Activated CD4-positive, alpha-beta T cell treated with anti-CD3 and anti-CD28 coated beads, Interleukin-2, amount 50 U/mL, for 48 hours (primary cell): ENCODE data around the gene SCAMP4.
"Not testable (repeated sequence)": the region's sequence is repeated elsewhere in the genome, so short reads cannot be mapped to it uniquely, and the experiment has no call there.

Experiments used
- DNase-seq, 2 experiments: peaks; one replicate each; pipeline ENCODE4 v3.0.0-alpha.2; 2020

Gene SCAMP4

GRCh38 chr19:1867349-1867724, 37.9 kb upstream of the SCAMP4 start:
- DNase-seq, result no peak

- DNase-seq, result no peak
Measured at GRCh38 chr19:1868971-1869370, 36.2 kb upstream of the SCAMP4 start.

DNA sequence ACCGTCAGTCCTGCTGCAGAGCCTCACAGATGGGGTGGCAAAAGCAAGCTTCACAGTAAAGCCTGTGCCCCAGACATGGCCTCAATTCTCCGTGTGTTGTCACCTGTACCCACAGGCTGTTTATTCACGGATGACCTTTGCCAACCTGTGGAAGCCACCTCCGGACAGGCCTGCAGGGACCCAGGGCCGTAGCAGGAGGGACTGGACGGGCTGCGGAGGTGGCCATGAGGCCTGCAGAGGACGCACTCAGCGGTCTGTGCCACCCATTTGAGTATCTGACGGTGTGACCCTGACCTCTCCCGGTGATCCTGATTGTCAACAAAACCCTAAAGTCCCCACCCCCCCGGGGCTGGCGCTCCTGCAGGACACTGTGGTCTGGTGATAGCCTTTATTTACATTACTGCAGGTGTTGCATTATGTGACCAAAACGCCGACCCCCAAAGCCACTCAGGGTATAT, 34.0 kb upstream of the SCAMP4 start:
- no peak for DNase-seq

DNA sequence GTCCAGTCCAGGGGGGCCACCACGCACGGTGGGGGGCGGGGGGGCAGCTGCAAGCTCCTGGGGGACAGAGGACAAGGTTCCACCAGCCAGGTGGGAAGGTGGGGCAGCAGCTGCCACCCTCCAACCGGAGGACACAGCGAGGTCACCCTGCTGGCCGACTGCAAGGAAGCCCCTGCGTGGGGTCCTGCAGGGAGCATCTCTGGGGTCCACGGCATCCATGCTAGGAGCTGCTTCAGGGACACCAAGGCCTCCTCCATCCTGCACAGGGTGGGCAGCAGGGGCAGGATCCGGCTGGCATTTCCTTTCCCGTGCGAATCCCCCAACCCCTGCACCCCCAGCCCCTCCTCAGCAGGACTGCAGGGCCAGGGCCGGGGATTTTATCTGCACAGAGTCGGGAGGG, 33.6 kb upstream of the SCAMP4 start:
- DNase-seq, result no peak

DNA sequence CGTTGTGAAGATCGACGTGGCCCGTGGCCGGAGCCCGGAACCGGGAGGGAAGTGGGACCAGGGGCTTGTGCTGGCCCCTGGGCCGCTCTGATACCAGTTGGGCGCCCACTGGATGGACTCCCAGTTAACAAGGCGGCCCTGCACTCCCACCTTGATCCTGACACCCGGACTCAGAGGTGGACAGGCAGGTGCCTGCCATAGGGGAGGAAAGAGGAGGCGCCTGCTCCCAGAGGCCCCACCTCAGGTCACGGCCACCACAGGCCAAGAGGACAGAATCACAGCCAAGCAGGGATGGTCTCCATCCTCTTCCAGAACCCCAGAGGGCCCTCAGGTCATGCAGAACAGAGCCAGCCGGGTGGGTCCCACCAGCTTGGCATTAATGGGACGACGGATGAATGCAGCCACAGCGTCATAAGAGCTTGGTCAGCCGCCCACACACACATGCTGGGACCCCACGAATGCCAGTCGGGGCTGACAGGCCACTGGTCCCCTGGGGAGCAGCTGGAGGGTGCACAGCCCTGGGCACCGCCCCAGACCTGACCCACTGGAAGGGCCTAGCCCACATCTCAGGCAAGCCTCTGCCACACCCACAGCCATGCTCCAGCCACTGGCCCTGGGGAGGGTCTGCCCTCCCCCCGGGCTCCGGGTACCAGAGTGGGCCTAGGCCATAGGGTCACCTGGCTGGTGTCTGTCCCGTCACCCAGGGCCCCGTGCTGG, 32.2 kb upstream of the SCAMP4 start:
- no peak for DNase-seq

- no peak for DNase-seq
Measured at GRCh38 chr19:1873524-1874473, 31.4 kb upstream of the SCAMP4 start.

GRCh38 chr19:1874554-1875185, 30.5 kb upstream of the SCAMP4 start:
- DNase-seq, result no peak

GRCh38 chr19:1875265-1875645, 29.9 kb upstream of the SCAMP4 start:
- DNase-seq, result not testable (repeated sequence)

DNA sequence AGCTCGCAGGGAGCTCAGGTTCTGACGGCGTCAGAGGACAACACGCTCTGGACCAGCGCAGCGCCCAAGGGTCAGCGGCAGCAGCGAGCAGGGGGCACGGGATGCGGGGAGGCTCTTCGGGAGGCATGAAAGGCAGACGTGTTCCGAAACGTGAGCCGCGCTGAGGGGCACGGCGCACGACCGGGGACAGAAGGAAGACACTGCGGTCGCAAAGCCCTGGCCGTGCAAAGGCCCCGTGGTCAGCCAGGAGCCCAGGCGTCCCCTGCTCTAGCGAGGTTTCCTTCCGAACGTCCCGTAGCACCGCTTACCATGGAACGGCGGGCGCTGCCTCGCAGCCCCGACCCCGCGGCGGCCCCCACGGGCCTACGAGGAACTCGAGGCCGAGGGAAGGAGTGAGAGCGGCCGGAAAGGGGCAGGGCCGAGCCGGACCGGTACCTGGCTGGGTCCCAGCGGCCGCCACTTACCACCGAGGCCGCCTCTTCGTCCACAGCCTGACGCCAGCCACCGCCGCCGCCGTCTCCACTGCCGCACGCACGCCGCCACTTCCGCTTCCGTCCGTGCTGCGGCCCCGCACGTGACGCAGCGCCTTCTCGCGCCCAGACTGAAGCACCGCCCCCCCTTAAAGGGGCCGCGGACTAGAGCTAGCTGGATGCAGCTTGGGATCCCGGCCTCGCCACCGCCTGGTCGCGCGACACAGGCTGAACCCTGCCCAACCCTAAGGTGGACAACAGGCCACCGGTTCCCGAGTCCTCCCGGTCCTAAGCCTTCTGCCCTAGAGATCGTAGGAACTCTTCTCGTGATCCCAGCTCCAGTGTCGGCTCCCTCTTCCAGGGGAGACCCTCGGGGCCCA, 29.3 kb upstream of the SCAMP4 start:
- DNase-seq, result peak; percentile 87 to 90

- not testable (repeated sequence) for DNase-seq
Measured at GRCh38 chr19:1876496-1877279, 28.5 kb upstream of the SCAMP4 start.

- DNase-seq, result not testable (repeated sequence)
Measured at GRCh38 chr19:1877280-1877660, 27.9 kb upstream of the SCAMP4 start.

- not testable (repeated sequence) for DNase-seq
Measured at GRCh38 chr19:1878583-1878982, 26.6 kb upstream of the SCAMP4 start.

- not testable (repeated sequence) for DNase-seq
Measured at GRCh38 chr19:1879982-1880381, 25.2 kb upstream of the SCAMP4 start.

DNA sequence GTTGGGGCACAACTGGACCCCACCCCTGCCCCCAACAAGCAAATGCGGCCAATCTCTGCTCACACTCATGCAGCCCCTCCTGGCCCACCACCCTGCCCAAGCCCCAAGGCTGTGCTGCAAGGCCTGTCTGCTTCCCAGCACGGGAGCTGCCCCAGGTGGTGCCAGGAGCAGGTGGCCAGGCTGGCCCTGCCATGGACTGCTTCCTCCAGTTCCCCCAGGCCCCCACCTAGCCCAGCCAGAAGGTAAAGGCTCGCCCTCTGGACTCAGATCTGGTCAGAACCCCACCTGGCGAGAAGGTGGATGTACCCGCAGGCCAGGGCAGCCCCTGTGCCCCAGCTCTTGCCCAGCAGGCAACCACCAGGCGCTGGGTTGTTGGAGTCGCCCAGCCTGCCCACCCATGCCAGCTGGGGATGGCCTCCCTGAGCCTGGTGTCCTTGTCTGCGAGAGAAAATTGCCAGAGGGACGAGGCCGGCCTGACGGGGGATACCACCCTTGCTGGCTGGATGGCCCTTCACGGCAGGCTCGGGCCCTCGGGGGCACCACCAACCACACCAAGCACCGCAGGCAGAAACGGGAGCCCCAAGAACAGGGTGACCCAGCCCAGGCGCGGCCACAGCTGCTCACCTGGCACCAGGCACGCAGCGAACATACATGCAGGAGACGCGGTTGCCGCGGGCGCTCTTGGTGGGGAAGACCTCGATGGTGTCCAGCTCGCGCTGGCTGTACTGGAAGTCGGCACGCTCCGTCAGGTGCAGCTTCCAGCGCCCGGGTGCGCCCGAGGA, 24.4 kb upstream of the SCAMP4 start:
- DNase-seq, result no peak

GRCh38 chr19:1881393-1882088, 23.7 kb upstream of the SCAMP4 start:
- DNase-seq, result not testable (repeated sequence)

GRCh38 chr19:1882089-1882785, 23.0 kb upstream of the SCAMP4 start:
- DNase-seq, result peak; percentile 68 to 77

DNA sequence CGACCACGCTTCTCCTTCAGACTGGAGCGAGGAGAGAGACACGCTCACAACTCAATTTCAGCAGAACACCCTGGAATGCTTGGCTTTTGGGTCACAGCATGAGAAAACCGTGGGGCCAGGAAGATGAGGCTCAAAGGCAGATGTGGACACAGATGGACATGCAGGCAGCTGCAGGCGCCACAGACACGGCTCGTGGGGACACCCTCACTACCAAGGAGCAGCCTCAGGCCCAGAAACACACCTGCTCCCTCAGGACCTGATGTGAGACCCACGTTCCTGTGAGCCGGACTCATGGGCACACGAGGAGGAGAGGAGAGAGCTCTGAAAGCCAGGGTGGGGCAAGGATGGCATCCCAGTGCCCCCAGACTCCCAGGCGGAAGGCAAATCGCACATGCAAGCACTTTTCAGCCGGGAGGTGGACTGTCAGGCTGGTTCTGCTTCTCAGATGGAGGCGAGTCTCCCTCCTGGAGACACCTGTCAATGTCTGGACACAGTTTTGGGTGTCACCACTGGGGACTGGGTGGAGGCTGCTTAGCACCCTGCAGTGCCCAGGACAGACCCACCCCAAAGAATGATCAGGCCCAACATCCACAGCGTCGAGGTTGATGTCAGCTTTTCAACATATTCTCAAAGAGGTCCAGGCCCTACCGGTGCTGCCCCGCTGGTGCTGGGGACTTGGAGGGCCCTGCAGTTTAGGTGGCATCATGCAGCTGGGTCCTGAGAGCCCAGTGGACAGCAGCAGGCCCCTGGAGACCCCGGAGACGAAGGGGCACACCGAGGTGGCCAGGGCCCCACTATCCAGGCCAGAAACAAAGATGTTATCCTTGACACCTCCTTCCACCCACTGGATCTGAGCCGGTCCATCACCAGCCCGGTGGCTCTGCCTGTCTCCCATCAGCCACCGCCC, 22.2 kb upstream of the SCAMP4 start:
- DNase-seq, result no peak

DNA sequence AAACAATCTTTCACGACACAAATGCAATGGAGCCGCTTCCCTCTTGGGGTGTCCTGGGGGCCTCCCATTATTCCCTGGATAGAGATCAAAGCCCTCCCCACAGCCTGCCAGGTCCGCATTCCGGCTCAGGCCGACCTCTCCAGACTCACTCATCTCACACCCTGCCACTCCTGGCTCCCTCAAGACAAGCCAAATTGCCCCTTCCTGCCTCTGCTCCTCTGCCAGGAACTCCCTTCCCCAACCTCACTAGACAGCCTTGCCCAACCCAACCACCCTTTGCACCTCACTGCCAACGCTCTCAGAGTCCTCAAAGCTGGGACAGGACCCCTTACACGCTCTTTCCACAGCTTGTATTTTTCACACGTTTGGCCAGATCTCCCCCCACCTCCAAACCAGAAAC, 21.4 kb upstream of the SCAMP4 start:
- DNase-seq, result peak in 1 of 2 experiments; percentile 31
